IMR-90 (cell line): ENCODE data around the gene IL11. TPM values are rescaled to one million over a fixed set of nuclear protein-coding genes. Genes with fewer than 3 reads are reported as not detected.

Source experiments
- ATAC-seq: fragments of 200-7000 bp; cut with Tn5 transposase; 2 replicates; pipeline ENCODE4 v1.9.1; 2020; ENCODE audit warnings: low read depth, mild to moderate bottlenecking, moderate library complexity
- BruUV-seq: library from RNA; stranded (reverse); fragments of 400-500 nt; replicated peaks from 2 replicates; lab custom pipeline; 2021; lab: Mats Ljungman, UMichigan
- CTCF ChIA-PET: fragments of 300-600 bp; formaldehyde crosslinking; extraction: SDS; loops from one replicate; lab custom pipeline; 2021; ENCODE audit warnings: antibody characterized with exemption; lab: Yijun Ruan, JAX
- POLR2A ChIA-PET: fragments of 300-600 bp; sonication (Branson Sonifier 250); formaldehyde crosslinking; loops from one replicate; lab custom pipeline; 2022; ENCODE audit warnings: antibody characterized with exemption; ENCODE audit not compliant: unreplicated experiment; lab: Charles Lee
- DNase-seq: peaks from one replicate; pipeline ENCODE4 v3.0.0; 2013
- H2AFZ ChIP-seq: replicated peaks from 2 replicates; pipeline ENCODE3; 2013; ENCODE audit warnings: low read length, mild to moderate bottlenecking; ENCODE audit not compliant: poor library complexity
- H2AK5ac ChIP-seq: 2 replicates; pipeline ENCODE4 v1.6.1; 2013; ENCODE audit warnings: low read depth, low read length, inconsistent platforms
- H2AK9ac ChIP-seq: replicated peaks from 2 replicates; pipeline ENCODE3; 2013; ENCODE audit warnings: mild to moderate bottlenecking, low read depth, low read length, moderate library complexity; ENCODE audit not compliant: poor library complexity
- H2BK120ac ChIP-seq: 2 replicates; pipeline ENCODE4 v1.6.1; 2013; ENCODE audit warnings: low read depth, low read length, inconsistent platforms
- H2BK15ac ChIP-seq: 3 replicates; pipeline ENCODE4 v1.6.1; 2013; ENCODE audit warnings: low read depth, low read length, inconsistent platforms
- H2BK20ac ChIP-seq: 2 replicates; pipeline ENCODE4 v1.6.1; 2013; ENCODE audit warnings: low read depth, mild to moderate bottlenecking, inconsistent platforms, low read length, moderate library complexity
- H2BK5ac ChIP-seq: 2 replicates; pipeline ENCODE4 v1.6.1; 2013; ENCODE audit warnings: mild to moderate bottlenecking, low read depth, low read length, inconsistent platforms; ENCODE audit not compliant: poor library complexity, severe bottlenecking
- H3K14ac ChIP-seq: replicated peaks from 2 replicates; pipeline ENCODE4 v1.6.1; 2013; ENCODE audit warnings: low read depth, low read length, inconsistent platforms
- H3K18ac ChIP-seq: 2 replicates; pipeline ENCODE4 v1.6.1; 2013; ENCODE audit warnings: low read depth, low read length, control low read depth
- H3K23ac ChIP-seq: 2 replicates; pipeline ENCODE4 v1.6.1; 2013; ENCODE audit warnings: low read depth, low read length, inconsistent platforms
- H3K27ac ChIP-seq: 2 replicates; pipeline ENCODE4 v1.5.1; 2013; ENCODE audit warnings: mild to moderate bottlenecking, control low read depth, low read length; ENCODE audit not compliant: insufficient read depth
- H3K27me3 ChIP-seq: 2 replicates; pipeline ENCODE4 v1.6.1; 2013; ENCODE audit warnings: low read length; ENCODE audit not compliant: control insufficient read depth, insufficient read depth
- H3K36me3 ChIP-seq: 2 replicates; pipeline ENCODE4 v1.6.1; 2013; ENCODE audit warnings: low read length, mixed read lengths; ENCODE audit not compliant: control insufficient read depth, insufficient read depth
- H3K4ac ChIP-seq: 2 replicates; pipeline ENCODE4 v1.6.1; 2013; ENCODE audit warnings: low read depth, low read length, inconsistent platforms
- H3K4me1 ChIP-seq: 2 replicates; pipeline ENCODE4 v1.6.1; 2013; ENCODE audit warnings: low read length, mixed read lengths; ENCODE audit not compliant: control insufficient read depth, insufficient read depth
- H3K4me2 ChIP-seq: 2 replicates; pipeline ENCODE4 v1.6.1; 2013; ENCODE audit warnings: low read depth, mild to moderate bottlenecking, control low read depth, low read length, moderate library complexity
- H3K4me3 ChIP-seq: 2 replicates; pipeline ENCODE4 v1.5.1; 2013; ENCODE audit warnings: low read depth, mild to moderate bottlenecking, control low read depth, low read length, moderate library complexity; ENCODE audit not compliant: insufficient read depth
- H3K56ac ChIP-seq: 2 replicates; pipeline ENCODE4 v1.6.1; 2013; ENCODE audit warnings: low read length, inconsistent platforms; ENCODE audit not compliant: insufficient read depth; ENCODE audit errors: extremely low read depth
- H3K79me1 ChIP-seq, 2 experiments: 2 replicates each; pipeline ENCODE4 v1.6.1; 2013; ENCODE audit warnings: low read length in 2 of 2, inconsistent platforms in 1 of 2, low read depth in 1 of 2
- H3K9ac ChIP-seq: 2 replicates; pipeline ENCODE4 v1.6.1; 2013; ENCODE audit warnings: low read depth, low read length, control low read depth
- H3K9me1 ChIP-seq: 2 replicates; pipeline ENCODE4 v1.6.1; 2013; ENCODE audit warnings: low read length, inconsistent platforms; ENCODE audit not compliant: insufficient read depth
- H3K9me3 ChIP-seq: 2 replicates; pipeline ENCODE4 v1.6.1; 2013; ENCODE audit warnings: low read length; ENCODE audit not compliant: control insufficient read depth, insufficient read depth
- H4K20me1 ChIP-seq: 2 replicates; pipeline ENCODE4 v1.6.1; 2013; ENCODE audit warnings: low read length, inconsistent platforms; ENCODE audit not compliant: insufficient read depth
- H4K5ac ChIP-seq: 2 replicates; pipeline ENCODE4 v1.6.1; 2013; ENCODE audit warnings: mild to moderate bottlenecking, low read depth, low read length, control low read depth
- H4K8ac ChIP-seq, 2 experiments: 2 replicates each; pipeline ENCODE4 v1.6.1; 2013; ENCODE audit warnings: low read depth in 2 of 2, low read length in 2 of 2, control low read depth in 1 of 2, inconsistent platforms in 1 of 2
- H4K91ac ChIP-seq: 2 replicates; pipeline ENCODE4 v1.6.1; 2013; ENCODE audit warnings: low read depth, low read length, inconsistent platforms; ENCODE audit not compliant: insufficient read depth
- CHD1 ChIP-seq: IDR thresholded peaks from 2 replicates; pipeline ENCODE4 v1.6.1; 2012; ENCODE audit warnings: low read depth, low read length, improper control_type of control experiment
- FOS ChIP-seq: fragments of 150-350 bp; IDR thresholded peaks from 2 replicates; pipeline ENCODE4 v1.6.1; 2016; ENCODE audit warnings: low read depth, low read length
- MAFK ChIP-seq: IDR thresholded peaks from 2 replicates; pipeline ENCODE4 v1.6.1; 2012; ENCODE audit warnings: low read depth, low read length, improper control_type of control experiment
- RAD21 ChIP-seq: IDR thresholded peaks from 2 replicates; pipeline ENCODE4 v1.6.1; 2012; ENCODE audit warnings: low read length, improper control_type of control experiment
- RFX5 ChIP-seq: IDR thresholded peaks from 2 replicates; pipeline ENCODE4 v1.8.0; 2012; ENCODE audit warnings: low read depth, mild to moderate bottlenecking, low read length, moderate library complexity
- USF2 ChIP-seq: fragments of 150-350 bp; IDR thresholded peaks from 2 replicates; pipeline ENCODE4 v1.6.1; 2017; ENCODE audit warnings: mild to moderate bottlenecking, antibody characterized with exemption, low read length, low read depth
- WGBS, 2 experiments: methylation state at CpG; one replicate each; pipeline versions ENCODE4 v1.1.5 to v1.1.7; 2013; ENCODE audit warnings: missing lambda C conversion rate in 2 of 2; ENCODE audit not compliant: insufficient read length in 1 of 2; ENCODE audit errors: extremely low coverage in 2 of 2; 5-methylcytosine and 5-hydroxymethylcytosine counted together
- dilution Hi-C: fragments of 300-500 bp; cut with HindIII; formaldehyde crosslinking; loops from one replicate; pipeline ENCODE4 v1.14.3; 2018; ENCODE audit warnings: low sequenced_read_pairs; ENCODE audit not compliant: unreplicated experiment
- in situ Hi-C: fragments of 300-500 bp; cut with MboI; formaldehyde crosslinking; loops from 3 replicates; pipeline ENCODE4 v1.14.3; 2019; ENCODE audit warnings: low sequenced_read_pairs, inconsistent platforms, mixed read lengths
- intact Hi-C: fragments of 100-400 bp; cut with micrococcal nuclease; formaldehyde crosslinking; loops from 2 replicates; pipeline ENCODE4 v1.10.0; 2022
- polyA plus RNA-seq, 3 experiments: library from polyadenylated mRNA; depleted of rRNA; stranded (reverse); fragments of >200 nt; gene quantifications; 2 replicates each; pipeline ENCODE4 v1.2.3, GENCODE V29; 2012; ENCODE audit warnings: low replicate concordance in 1 of 3
- total RNA-seq: library from RNA; depleted of rRNA; stranded (reverse); fragments of >200 nt; gene quantifications from 2 replicates; pipeline ENCODE4 v1.2.3, GENCODE V29; 2012

Gene IL11
- total and polyA plus RNA-seq, 2 of the 4 experiments (the other 2 are of a cell fraction): 14.3 to 33.6 TPM

- DNase-seq (no peak), ATAC-seq (no peak)
- H3K9me3 ChIP-seq: no peaks in the 10 kb centered on the region
- H3K27me3 ChIP-seq: peaks cover 23% of the 10 kb centered on the region
- no peak overlapping the region for H2BK20ac ChIP-seq
- no peak overlapping the region for H3K18ac ChIP-seq
- no peak overlapping the region for H2AK5ac ChIP-seq
- no peak overlapping the region for H2BK15ac ChIP-seq
- H3K4me3 ChIP-seq: no peak overlapping the region
- BruUV-seq: no TSS peak
- H3K56ac ChIP-seq: no peak overlapping the region
- intact Hi-C loops: no loop called here
- H2BK5ac ChIP-seq: no peak overlapping the region
- no peak overlapping the region for H4K5ac ChIP-seq
- H4K91ac ChIP-seq: no peak overlapping the region
- H3K4ac ChIP-seq: no peak overlapping the region
- in situ Hi-C loops: no loop called here
- peaks cover 9% of the 10 kb centered on the region; the same call in 1 of the 2 replicates for H4K20me1 ChIP-seq
- no peak overlapping the region for H2BK120ac ChIP-seq
- H3K79me1 ChIP-seq: no peaks in the 10 kb centered on the region
- CTCF ChIA-PET: no interaction called here
- H2AK9ac ChIP-seq: no peak overlapping the region
- WGBS, 2 experiments: 92% methylated on average over 11 of the region's 19 CpGs; no CpG with 5 or more reads in 1 of the 2 experiments
- peaks cover 2% of the 10 kb centered on the region; the same call in 1 of the 2 replicates for H3K4me1 ChIP-seq
- H4K8ac ChIP-seq: no peak overlapping the region
- H3K14ac ChIP-seq: no peak overlapping the region
- POLR2A ChIA-PET: no interaction called here
- TF ChIP-seq CHD1 (no peak), USF2 (no peak), MAFK (no peak), RFX5 (no peak), RAD21 (no peak), FOS (no peak)
- dilution Hi-C loops: no loop called here
- no peak overlapping the region for H3K27ac ChIP-seq
- H3K23ac ChIP-seq: no peak overlapping the region
- H2AFZ ChIP-seq: no peak overlapping the region
- H3K4me2 ChIP-seq: no peak overlapping the region
- H3K36me3 ChIP-seq: no peaks in the 10 kb centered on the region
- H3K9me1 ChIP-seq: no peaks in the 10 kb centered on the region
- no peak overlapping the region for H3K9ac ChIP-seq
These were observed 11.8 kb downstream of the IL11 start for GRCh38 chr19:55358493-55358892.
